NCI-H2107 treated with DMSO at 0.1 percent for 48 hours (cell line): ENCODE data around the gene ANKRD44.

Source experiments
- DNase-seq: peaks from one replicate; lab custom pipeline; 2025; ENCODE audit not compliant: unreplicated experiment; lab: John Stamatoyannopoulos, UW

Gene ANKRD44

GRCh38 chr2:196967775-196968174 is 342.8 kb downstream of the ANKRD44 start:
- no peak for DNase-seq

GRCh38 chr2:196967116-196967515 is 343.5 kb downstream of the ANKRD44 start:
- peak; percentile 18 for DNase-seq

GRCh38 chr2:196966061-196966460 is 344.5 kb downstream of the ANKRD44 start:
- no peak for DNase-seq

- DNase-seq, result no peak
Observed at GRCh38 chr2:196965651-196966050, 344.9 kb downstream of the ANKRD44 start.

- DNase-seq, result no peak
Observed at GRCh38 chr2:196963961-196964360, 346.6 kb downstream of the ANKRD44 start.

GRCh38 chr2:196963043-196963442 is 347.5 kb downstream of the ANKRD44 start:
- no peak for DNase-seq

GRCh38 chr2:196962325-196962724 is 348.3 kb downstream of the ANKRD44 start:
- DNase-seq, result no peak

- DNase-seq, result no peak
Observed at GRCh38 chr2:196961889-196962288, 348.7 kb downstream of the ANKRD44 start.

GRCh38 chr2:196959734-196960338 is 350.7 kb downstream of the ANKRD44 start:
- no peak for DNase-seq

GRCh38 chr2:196959281-196959680 is 351.3 kb downstream of the ANKRD44 start:
- no peak for DNase-seq

- DNase-seq, result no peak
Observed at GRCh38 chr2:196957881-196958525, 352.6 kb downstream of the ANKRD44 start.

- DNase-seq, result no peak
Observed at GRCh38 chr2:196957442-196957841, 353.1 kb downstream of the ANKRD44 start.

GRCh38 chr2:196956069-196956468 is 354.5 kb downstream of the ANKRD44 start:
- no peak for DNase-seq

- no peak for DNase-seq
Observed at GRCh38 chr2:196955036-196955435, 355.5 kb downstream of the ANKRD44 start.

- DNase-seq, result no peak
Observed at GRCh38 chr2:196954001-196954400, 356.6 kb downstream of the ANKRD44 start.

- no peak for DNase-seq
Observed at GRCh38 chr2:196952936-196953335, 357.6 kb downstream of the ANKRD44 start.

- DNase-seq, result no peak
Observed at GRCh38 chr2:196951973-196952372, 358.6 kb downstream of the ANKRD44 start.

- DNase-seq, result no peak
Observed at GRCh38 chr2:196949116-196949515, 361.5 kb downstream of the ANKRD44 start.

GRCh38 chr2:196944570-196944969 is 366.0 kb downstream of the ANKRD44 start:
- DNase-seq, result no peak

GRCh38 chr2:196941398-196942078 is 369.0 kb downstream of the ANKRD44 start:
- DNase-seq, result no peak

GRCh38 chr2:196939371-196939770 is 371.2 kb downstream of the ANKRD44 start:
- no peak for DNase-seq
